ENCODE results near the gene MEI1. TPM values are rescaled to one million over a fixed set of nuclear protein-coding genes. Genes with fewer than 3 reads are reported as not detected.

The MEI1 gene
- total RNA-seq, 3 donors from 2014 or later: 1.3 to 12.1 (median 4.3) TPM

GRCh38 chr22:41818011-41818410 lies 118.7 kb downstream of the MEI1 start:
- H3K9me3 ChIP-seq: no peaks in the 10 kb centered on the region
- no peak overlapping the region for H3K27ac ChIP-seq
- no peak for DNase-seq (ENCODE audit: low spot score in 2 of 2)
- intact Hi-C loops (cut with DNase I; ENCODE audit: low total_unique reads): no loop called here
- no peak overlapping the region for H3K4me3 ChIP-seq
- no peaks in the 10 kb centered on the region for H3K4me1 ChIP-seq
- H3K36me3 ChIP-seq: no peaks in the 10 kb centered on the region
- no peaks in the 10 kb centered on the region for H3K27me3 ChIP-seq
- TF ChIP-seq POLR2AphosphoS5 (IDR thresholded peaks at IDR 0.05): no peak

GRCh38 chr22:41818596-41818995 lies 119.3 kb downstream of the MEI1 start:
- no peaks in the 10 kb centered on the region for H3K4me1 ChIP-seq
- no peaks in the 10 kb centered on the region for H3K9me3 ChIP-seq
- TF ChIP-seq CTCF (IDR thresholded peaks at IDR 0.05) (no peak), POLR2AphosphoS5 (IDR thresholded peaks at IDR 0.05) (no peak), POLR2A (IDR thresholded peaks at IDR 0.05) (no peak)
- no peaks in the 10 kb centered on the region for H3K36me3 ChIP-seq
- intact Hi-C loops (cut with DNase I; ENCODE audit: low total_unique reads): no loop called here
- H3K4me3 ChIP-seq: no peak overlapping the region
- DNase-seq (ENCODE audit: low spot score in 2 of 2): no peak
- H3K27ac ChIP-seq: no peak overlapping the region
- no peaks in the 10 kb centered on the region for H3K27me3 ChIP-seq

- TF ChIP-seq CTCF (IDR thresholded peaks at IDR 0.05) (no peak), POLR2AphosphoS5 (IDR thresholded peaks at IDR 0.05) (no peak), POLR2A (IDR thresholded peaks at IDR 0.05) (no peak)
Measured at GRCh38 chr22:41819257-41819656, 120.0 kb downstream of the MEI1 start.

GRCh38 chr22:41820447-41820846 lies 121.1 kb downstream of the MEI1 start:
- no peaks in the 10 kb centered on the region for H3K36me3 ChIP-seq
- intact Hi-C loops (cut with DNase I; ENCODE audit: low total_unique reads): no loop called here
- no peak for DNase-seq (ENCODE audit: low spot score in 2 of 2)
- H3K4me1 ChIP-seq: no peaks in the 10 kb centered on the region
- TF ChIP-seq POLR2A (IDR thresholded peaks at IDR 0.05) (no peak), CTCF (IDR thresholded peaks at IDR 0.05) (no peak), POLR2AphosphoS5 (IDR thresholded peaks at IDR 0.05) (no peak)
- H3K9me3 ChIP-seq: no peaks in the 10 kb centered on the region
- H3K27ac ChIP-seq: no peak overlapping the region
- no peaks in the 10 kb centered on the region for H3K27me3 ChIP-seq
- no peak overlapping the region for H3K4me3 ChIP-seq

More at GRCh38 chr22:41819257-41819656, 120.0 kb downstream of the MEI1 start:
- no peak overlapping the region for H3K4me3 ChIP-seq
- intact Hi-C loops (cut with DNase I; ENCODE audit: low total_unique reads): no loop called here
- H3K4me1 ChIP-seq: no peaks in the 10 kb centered on the region
- no peak for DNase-seq (ENCODE audit: low spot score in 2 of 2)
- H3K27ac ChIP-seq: no peak overlapping the region
- H3K27me3 ChIP-seq: no peaks in the 10 kb centered on the region
- H3K36me3 ChIP-seq: no peaks in the 10 kb centered on the region
- no peaks in the 10 kb centered on the region for H3K9me3 ChIP-seq

GRCh38 chr22:41821471-41822316 lies 122.4 kb downstream of the MEI1 start:
- DNase-seq (ENCODE audit: low spot score in 2 of 2): no peak
- TF ChIP-seq CTCF (IDR thresholded peaks at IDR 0.05): no peak
- TF ChIP-seq POLR2A (IDR thresholded peaks at IDR 0.05): no peak
- no peak for TF ChIP-seq POLR2AphosphoS5 (IDR thresholded peaks at IDR 0.05)
- Histone ChIP-seq H3K4me1 (no peaks in the 10 kb centered on the region), H3K9me3 (no peaks in the 10 kb centered on the region), H3K36me3 (no peaks in the 10 kb centered on the region), H3K27me3 (no peaks in the 10 kb centered on the region), H3K4me3 (no peak overlapping the region), H3K27ac (no peak overlapping the region)
- intact Hi-C loops (cut with DNase I; ENCODE audit: low total_unique reads): no loop called here
